HEK293 (cell line): ENCODE data around the gene QSER1.

Experiments
- BCL11A ChIP-seq: fragments of 450-650 bp; formaldehyde crosslinking; IDR thresholded peaks from 2 replicates; pipeline ENCODE4 v1.5.1; 2016; ENCODE audit warnings: low read depth, missing biosample characterization, missing genetic modification characterization
- HOXA7 ChIP-seq: sonication (generic); formaldehyde crosslinking; IDR thresholded peaks from 2 replicates; pipeline ENCODE4 v1.8.1; 2022; ENCODE audit warnings: missing genetic modification reagents, borderline replicate concordance
- KLF1 ChIP-seq: fragments of 450-650 bp; formaldehyde crosslinking; IDR thresholded peaks from 2 replicates; pipeline ENCODE4 v1.5.1; 2016; ENCODE audit warnings: missing biosample characterization, missing genetic modification characterization
- SCRT2 ChIP-seq: fragments of 450-650 bp; formaldehyde crosslinking; IDR thresholded peaks from 2 replicates; pipeline ENCODE4 v1.5.1; 2016; ENCODE audit warnings: missing biosample characterization, missing genetic modification characterization
- WT1 ChIP-seq: fragments of 450-650 bp; formaldehyde crosslinking; IDR thresholded peaks from 2 replicates; pipeline ENCODE4 v1.5.1; 2016; ENCODE audit warnings: missing biosample characterization, missing genetic modification characterization
- ZBTB8A ChIP-seq: fragments of 450-650 bp; formaldehyde crosslinking; IDR thresholded peaks from 2 replicates; pipeline ENCODE4 v1.5.1; 2016; ENCODE audit warnings: missing biosample characterization, missing genetic modification characterization
- ZNF140 ChIP-seq: fragments of 450-650 bp; formaldehyde crosslinking; IDR thresholded peaks from 2 replicates; pipeline ENCODE4 v1.5.1; 2016; ENCODE audit warnings: missing biosample characterization, missing genetic modification characterization
- ZNF16 ChIP-seq: fragments of 450-650 bp; formaldehyde crosslinking; IDR thresholded peaks from 2 replicates; pipeline ENCODE4 v1.5.1; 2016; ENCODE audit warnings: low read depth, missing biosample characterization, missing genetic modification characterization
- ZNF169 ChIP-seq: fragments of 450-650 bp; formaldehyde crosslinking; IDR thresholded peaks from 2 replicates; pipeline ENCODE4 v1.5.1; 2016; ENCODE audit warnings: missing biosample characterization, missing genetic modification characterization
- ZNF2 ChIP-seq: fragments of 450-650 bp; formaldehyde crosslinking; IDR thresholded peaks from 2 replicates; pipeline ENCODE4 v1.5.1; 2016; ENCODE audit warnings: missing biosample characterization, missing genetic modification characterization
- ZNF202 ChIP-seq: fragments of 450-650 bp; formaldehyde crosslinking; IDR thresholded peaks from 2 replicates; pipeline ENCODE4 v1.5.1; 2016; ENCODE audit warnings: missing biosample characterization, missing genetic modification characterization, borderline replicate concordance
- ZNF214 ChIP-seq: fragments of 450-650 bp; formaldehyde crosslinking; IDR thresholded peaks from 2 replicates; pipeline ENCODE4 v1.5.1; 2017; ENCODE audit warnings: missing biosample characterization, mild to moderate bottlenecking, missing genetic modification characterization, borderline replicate concordance
- ZNF221 ChIP-seq: fragments of 450-650 bp; formaldehyde crosslinking; IDR thresholded peaks from 2 replicates; pipeline ENCODE4 v1.5.1; 2017; ENCODE audit warnings: missing biosample characterization, missing genetic modification characterization, borderline replicate concordance
- ZNF266 ChIP-seq: fragments of 450-650 bp; formaldehyde crosslinking; IDR thresholded peaks from 2 replicates; pipeline ENCODE4 v1.5.1; 2016; ENCODE audit warnings: missing biosample characterization, missing genetic modification characterization, low read depth
- ZNF274 ChIP-seq, 2 experiments: fragments of 200-500 bp in 1 of 2; fragments of 450-650 bp in 1 of 2; sonication (Bioruptor generic) in 1 of 2; formaldehyde crosslinking in 1 of 2; IDR thresholded peaks; 2 replicates each; pipeline versions ENCODE4 v1.5.1 to v1.6.1; 2014 to 2016; ENCODE audit warnings: borderline replicate concordance in 1 of 2, inconsistent platforms in 1 of 2, low read length in 1 of 2, missing biosample characterization in 1 of 2, missing genetic modification characterization in 1 of 2
- ZNF292 ChIP-seq: fragments of 450-650 bp; formaldehyde crosslinking; IDR thresholded peaks from 2 replicates; pipeline ENCODE4 v1.5.1; 2016; ENCODE audit warnings: low read depth, missing biosample characterization, missing genetic modification characterization, borderline replicate concordance
- ZNF324 ChIP-seq: fragments of 450-650 bp; formaldehyde crosslinking; IDR thresholded peaks from 2 replicates; pipeline ENCODE4 v1.5.1; 2016; ENCODE audit warnings: missing biosample characterization, missing genetic modification characterization
- ZNF391 ChIP-seq: fragments of 450-650 bp; formaldehyde crosslinking; IDR thresholded peaks from 2 replicates; pipeline ENCODE4 v1.5.1; 2016; ENCODE audit warnings: low read depth, missing biosample characterization, missing genetic modification characterization, borderline replicate concordance
- ZNF473 ChIP-seq: fragments of 450-650 bp; formaldehyde crosslinking; IDR thresholded peaks from 2 replicates; pipeline ENCODE4 v1.5.1; 2017; ENCODE audit warnings: missing biosample characterization, missing genetic modification characterization
- ZNF610 ChIP-seq: fragments of 450-650 bp; formaldehyde crosslinking; IDR thresholded peaks from 2 replicates; pipeline ENCODE4 v1.5.1; 2016; ENCODE audit warnings: missing biosample characterization, missing genetic modification characterization, borderline replicate concordance
- ZNF624 ChIP-seq: fragments of 450-650 bp; formaldehyde crosslinking; IDR thresholded peaks from 2 replicates; pipeline ENCODE4 v1.5.1; 2017; ENCODE audit warnings: missing biosample characterization, missing genetic modification characterization
- ZNF629 ChIP-seq: fragments of 450-650 bp; formaldehyde crosslinking; IDR thresholded peaks from 2 replicates; pipeline ENCODE4 v1.5.1; 2017; ENCODE audit warnings: missing biosample characterization, missing genetic modification characterization
- ZNF747 ChIP-seq: fragments of 450-650 bp; formaldehyde crosslinking; IDR thresholded peaks from 2 replicates; pipeline ENCODE4 v1.5.1; 2016; ENCODE audit warnings: missing biosample characterization, missing genetic modification characterization
- ZNF76 ChIP-seq: fragments of 450-650 bp; formaldehyde crosslinking; IDR thresholded peaks from 2 replicates; pipeline ENCODE4; 2016; ENCODE audit warnings: low read depth, missing biosample characterization, missing genetic modification characterization, borderline replicate concordance
- ZNF785 ChIP-seq: fragments of 450-650 bp; formaldehyde crosslinking; IDR thresholded peaks from 2 replicates; pipeline ENCODE4 v1.5.1; 2016; ENCODE audit warnings: missing biosample characterization, missing genetic modification characterization
- ZNF791 ChIP-seq: fragments of 450-650 bp; formaldehyde crosslinking; IDR thresholded peaks from 2 replicates; pipeline ENCODE4 v1.5.1; 2016; ENCODE audit warnings: missing biosample characterization, missing genetic modification characterization
- TF ChIP-seq, protein P1 (sequence below): fragments of 450-650 bp; formaldehyde crosslinking; IDR thresholded peaks from 2 replicates; pipeline ENCODE4 v1.5.1; 2016; ENCODE audit warnings: missing biosample characterization, missing genetic modification characterization, low read depth
- TF ChIP-seq, protein P2 (sequence below): fragments of 450-650 bp; formaldehyde crosslinking; IDR thresholded peaks from 2 replicates; pipeline ENCODE4 v1.5.1; 2016; ENCODE audit warnings: missing biosample characterization, missing genetic modification characterization
- TF ChIP-seq, protein P3 (sequence below): fragments of 450-650 bp; formaldehyde crosslinking; IDR thresholded peaks from 2 replicates; pipeline ENCODE4 v1.5.1; 2016; ENCODE audit warnings: missing biosample characterization, missing genetic modification characterization, borderline replicate concordance
- TF ChIP-seq, protein P4 (sequence below): sonication (generic); formaldehyde crosslinking; IDR thresholded peaks from 2 replicates; pipeline ENCODE4 v1.8.1; 2022; ENCODE audit warnings: mild to moderate bottlenecking, moderate library complexity, missing genetic modification reagents
- TF ChIP-seq, protein P5 (sequence below): fragments of 450-650 bp; formaldehyde crosslinking; IDR thresholded peaks from 2 replicates; pipeline ENCODE4 v1.5.1; 2016; ENCODE audit warnings: missing biosample characterization, missing genetic modification characterization

The QSER1 gene

DNA sequence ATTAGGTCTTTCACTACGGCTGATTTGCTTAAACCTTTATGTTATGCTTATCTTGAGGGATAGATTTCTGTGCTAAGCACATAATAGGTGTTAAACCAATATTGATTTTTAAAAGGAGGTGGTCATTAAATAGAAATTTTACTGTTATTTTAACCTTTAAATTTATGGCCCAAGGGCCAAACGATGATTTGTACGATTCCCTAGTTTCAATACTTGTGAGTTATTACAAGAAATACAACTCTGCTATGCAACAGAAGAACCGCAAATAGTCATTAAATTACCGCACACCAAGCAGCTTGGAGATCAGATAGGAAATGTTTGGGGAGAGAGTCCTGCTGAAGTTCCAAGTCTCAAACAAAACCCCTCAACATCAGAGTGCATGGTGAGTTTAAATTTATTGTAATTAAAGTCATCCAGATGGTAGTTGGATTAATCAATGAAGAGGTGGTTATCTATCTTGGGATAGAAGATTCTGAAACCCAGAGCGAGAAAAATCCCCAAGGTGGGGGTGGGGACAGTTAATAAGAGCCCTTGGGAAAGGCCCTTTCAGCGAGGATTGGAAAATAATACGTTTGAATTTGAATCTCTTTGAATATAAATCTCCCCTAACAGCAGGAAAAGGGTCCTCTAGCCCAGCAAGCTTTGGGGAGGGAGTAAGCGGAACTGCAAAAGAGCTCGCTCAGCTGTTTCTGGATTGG lies 805 bp upstream of the QSER1 start (continued):
- TF ChIP-seq ZNF629 (peak; percentile 77), ZNF140 (tag by site-specific recombination) (no peak), ZNF391 (tag by site-specific recombination) (peak; percentile 84; the same call in 1 of the 2 replicates), ZNF624 (tag by site-specific recombination) (no peak), ZNF324 (no peak), ZNF274 (IDR thresholded peaks at IDR 0.05; ENCODE audit: low read length) (no peak), ZNF274 (tag by site-specific recombination; IDR thresholded peaks at IDR 0.05; ENCODE audit: borderline replicate concordance) (no peak), KLF1 (tag by site-specific recombination) (peak; percentile 61), SCRT2 (tag by site-specific recombination) (peak; percentile 63), ZNF16 (no peak), ZNF610 (tag by site-specific recombination) (0 out of 2 replicates have a peak, but pooled peaks have one; percentile 48), ZNF202 (tag by site-specific recombination) (no peak), ZNF76 (tag by site-specific recombination) (0 out of 2 replicates have a peak, but pooled peaks have one; percentile 62), ZNF2 (tag by site-specific recombination) (no peak), BCL11A (tag by site-specific recombination) (peak; percentile 91), ZNF791 (tag by site-specific recombination) (no peak), ZNF747 (tag by site-specific recombination) (no peak), ZBTB8A (tag by site-specific recombination) (no peak; the same call in 1 of the 2 replicates), WT1 (tag by site-specific recombination) (peak; percentile 98), ZNF785 (tag by site-specific recombination) (no peak), ZNF473 (tag by site-specific recombination) (no peak), ZNF221 (tag by site-specific recombination) (no peak), ZNF169 (tag by site-specific recombination) (no peak), ZNF214 (tag by site-specific recombination) (no peak), HOXA7 (CRISPR knock-in tag) (no peak), ZNF266 (tag by site-specific recombination) (no peak), ZNF292 (no peak)
- TF ChIP-seq, protein P1, sequence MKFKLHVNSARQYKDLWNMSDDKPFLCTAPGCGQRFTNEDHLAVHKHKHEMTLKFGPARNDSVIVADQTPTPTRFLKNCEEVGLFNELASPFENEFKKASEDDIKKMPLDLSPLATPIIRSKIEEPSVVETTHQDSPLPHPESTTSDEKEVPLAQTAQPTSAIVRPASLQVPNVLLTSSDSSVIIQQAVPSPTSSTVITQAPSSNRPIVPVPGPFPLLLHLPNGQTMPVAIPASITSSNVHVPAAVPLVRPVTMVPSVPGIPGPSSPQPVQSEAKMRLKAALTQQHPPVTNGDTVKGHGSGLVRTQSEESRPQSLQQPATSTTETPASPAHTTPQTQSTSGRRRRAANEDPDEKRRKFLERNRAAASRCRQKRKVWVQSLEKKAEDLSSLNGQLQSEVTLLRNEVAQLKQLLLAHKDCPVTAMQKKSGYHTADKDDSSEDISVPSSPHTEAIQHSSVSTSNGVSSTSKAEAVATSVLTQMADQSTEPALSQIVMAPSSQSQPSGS (tag by site-specific recombination) = no peak
- TF ChIP-seq, protein P2, sequence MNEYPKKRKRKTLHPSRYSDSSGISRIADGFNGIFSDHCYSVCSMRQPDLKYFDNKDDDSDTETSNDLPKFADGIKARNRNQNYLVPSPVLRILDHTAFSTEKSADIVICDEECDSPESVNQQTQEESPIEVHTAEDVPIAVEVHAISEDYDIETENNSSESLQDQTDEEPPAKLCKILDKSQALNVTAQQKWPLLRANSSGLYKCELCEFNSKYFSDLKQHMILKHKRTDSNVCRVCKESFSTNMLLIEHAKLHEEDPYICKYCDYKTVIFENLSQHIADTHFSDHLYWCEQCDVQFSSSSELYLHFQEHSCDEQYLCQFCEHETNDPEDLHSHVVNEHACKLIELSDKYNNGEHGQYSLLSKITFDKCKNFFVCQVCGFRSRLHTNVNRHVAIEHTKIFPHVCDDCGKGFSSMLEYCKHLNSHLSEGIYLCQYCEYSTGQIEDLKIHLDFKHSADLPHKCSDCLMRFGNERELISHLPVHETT (tag by site-specific recombination) = peak; percentile 89
- TF ChIP-seq, protein P3, sequence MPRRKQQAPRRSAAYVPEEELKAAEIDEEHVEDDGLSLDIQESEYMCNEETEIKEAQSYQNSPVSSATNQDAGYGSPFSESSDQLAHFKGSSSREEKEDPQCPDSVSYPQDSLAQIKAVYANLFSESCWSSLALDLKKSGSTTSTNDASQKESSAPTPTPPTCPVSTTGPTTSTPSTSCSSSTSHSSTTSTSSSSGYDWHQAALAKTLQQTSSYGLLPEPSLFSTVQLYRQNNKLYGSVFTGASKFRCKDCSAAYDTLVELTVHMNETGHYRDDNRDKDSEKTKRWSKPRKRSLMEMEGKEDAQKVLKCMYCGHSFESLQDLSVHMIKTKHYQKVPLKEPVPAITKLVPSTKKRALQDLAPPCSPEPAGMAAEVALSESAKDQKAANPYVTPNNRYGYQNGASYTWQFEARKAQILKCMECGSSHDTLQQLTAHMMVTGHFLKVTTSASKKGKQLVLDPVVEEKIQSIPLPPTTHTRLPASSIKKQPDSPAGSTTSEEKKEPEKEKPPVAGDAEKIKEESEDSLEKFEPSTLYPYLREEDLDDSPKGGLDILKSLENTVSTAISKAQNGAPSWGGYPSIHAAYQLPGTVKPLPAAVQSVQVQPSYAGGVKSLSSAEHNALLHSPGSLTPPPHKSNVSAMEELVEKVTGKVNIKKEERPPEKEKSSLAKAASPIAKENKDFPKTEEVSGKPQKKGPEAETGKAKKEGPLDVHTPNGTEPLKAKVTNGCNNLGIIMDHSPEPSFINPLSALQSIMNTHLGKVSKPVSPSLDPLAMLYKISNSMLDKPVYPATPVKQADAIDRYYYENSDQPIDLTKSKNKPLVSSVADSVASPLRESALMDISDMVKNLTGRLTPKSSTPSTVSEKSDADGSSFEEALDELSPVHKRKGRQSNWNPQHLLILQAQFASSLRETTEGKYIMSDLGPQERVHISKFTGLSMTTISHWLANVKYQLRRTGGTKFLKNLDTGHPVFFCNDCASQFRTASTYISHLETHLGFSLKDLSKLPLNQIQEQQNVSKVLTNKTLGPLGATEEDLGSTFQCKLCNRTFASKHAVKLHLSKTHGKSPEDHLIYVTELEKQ = peak; percentile 90
- TF ChIP-seq, protein P4, sequence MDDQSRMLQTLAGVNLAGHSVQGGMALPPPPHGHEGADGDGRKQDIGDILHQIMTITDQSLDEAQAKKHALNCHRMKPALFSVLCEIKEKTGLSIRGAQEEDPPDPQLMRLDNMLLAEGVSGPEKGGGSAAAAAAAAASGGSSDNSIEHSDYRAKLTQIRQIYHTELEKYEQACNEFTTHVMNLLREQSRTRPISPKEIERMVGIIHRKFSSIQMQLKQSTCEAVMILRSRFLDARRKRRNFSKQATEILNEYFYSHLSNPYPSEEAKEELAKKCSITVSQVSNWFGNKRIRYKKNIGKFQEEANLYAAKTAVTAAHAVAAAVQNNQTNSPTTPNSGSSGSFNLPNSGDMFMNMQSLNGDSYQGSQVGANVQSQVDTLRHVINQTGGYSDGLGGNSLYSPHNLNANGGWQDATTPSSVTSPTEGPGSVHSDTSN (CRISPR knock-in tag) = no peak
- TF ChIP-seq, protein P5, sequence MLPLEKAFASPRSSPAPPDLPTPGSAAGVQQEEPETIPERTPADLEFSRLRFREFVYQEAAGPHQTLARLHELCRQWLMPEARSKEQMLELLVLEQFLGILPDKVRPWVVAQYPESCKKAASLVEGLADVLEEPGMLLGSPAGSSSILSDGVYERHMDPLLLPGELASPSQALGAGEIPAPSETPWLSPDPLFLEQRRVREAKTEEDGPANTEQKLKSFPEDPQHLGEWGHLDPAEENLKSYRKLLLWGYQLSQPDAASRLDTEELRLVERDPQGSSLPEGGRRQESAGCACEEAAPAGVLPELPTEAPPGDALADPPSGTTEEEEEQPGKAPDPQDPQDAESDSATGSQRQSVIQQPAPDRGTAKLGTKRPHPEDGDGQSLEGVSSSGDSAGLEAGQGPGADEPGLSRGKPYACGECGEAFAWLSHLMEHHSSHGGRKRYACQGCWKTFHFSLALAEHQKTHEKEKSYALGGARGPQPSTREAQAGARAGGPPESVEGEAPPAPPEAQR (tag by site-specific recombination) = no peak
